A549 treated with Hydrocortisone at 1 μM for 4 hours (cell line): Measurements from ENCODE around the gene MCM3AP. TPM values are rescaled to one million over a fixed set of nuclear protein-coding genes. Genes with fewer than 3 reads are reported as not detected.

Experiments used
- total RNA-seq: library from RNA; stranded (reverse); fragments of 200-300 nt; extraction: Qiagen RNA extraction; gene quantifications from 5 replicates; pipeline ENCODE4 v1.2.3, GENCODE V29; 2022

The MCM3AP gene
- 33.5 to 41.8 TPM (median 40.5 TPM) in 5 replicates for total RNA-seq

DNA sequence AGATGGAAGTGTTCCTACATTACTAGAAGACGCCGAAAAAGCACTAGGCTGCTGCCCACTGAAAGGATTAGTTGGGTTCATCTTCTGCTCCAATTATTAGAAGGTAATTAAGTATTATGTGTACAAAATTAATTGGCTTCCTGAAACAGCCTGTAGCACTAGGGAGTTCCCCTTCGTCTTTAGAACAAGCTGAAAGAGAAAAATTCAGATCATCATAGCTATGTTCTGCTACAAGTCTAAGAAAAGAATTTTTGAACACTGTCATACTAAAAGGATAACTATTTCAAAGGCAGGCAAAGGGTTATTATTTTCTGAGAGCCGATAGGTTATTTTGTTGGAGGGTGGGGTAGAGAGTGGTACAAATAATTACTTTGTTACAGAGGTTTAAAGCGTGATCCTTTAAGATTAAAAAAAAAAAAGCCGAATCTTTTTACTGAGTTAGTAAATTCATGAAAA lies at the start of gene MCM3AP:
MCM3AP (minus strand) TSS at position 406 of the 456 bp plus-strand sequence; CDS start at position 81, 325 bp downstream.

DNA sequence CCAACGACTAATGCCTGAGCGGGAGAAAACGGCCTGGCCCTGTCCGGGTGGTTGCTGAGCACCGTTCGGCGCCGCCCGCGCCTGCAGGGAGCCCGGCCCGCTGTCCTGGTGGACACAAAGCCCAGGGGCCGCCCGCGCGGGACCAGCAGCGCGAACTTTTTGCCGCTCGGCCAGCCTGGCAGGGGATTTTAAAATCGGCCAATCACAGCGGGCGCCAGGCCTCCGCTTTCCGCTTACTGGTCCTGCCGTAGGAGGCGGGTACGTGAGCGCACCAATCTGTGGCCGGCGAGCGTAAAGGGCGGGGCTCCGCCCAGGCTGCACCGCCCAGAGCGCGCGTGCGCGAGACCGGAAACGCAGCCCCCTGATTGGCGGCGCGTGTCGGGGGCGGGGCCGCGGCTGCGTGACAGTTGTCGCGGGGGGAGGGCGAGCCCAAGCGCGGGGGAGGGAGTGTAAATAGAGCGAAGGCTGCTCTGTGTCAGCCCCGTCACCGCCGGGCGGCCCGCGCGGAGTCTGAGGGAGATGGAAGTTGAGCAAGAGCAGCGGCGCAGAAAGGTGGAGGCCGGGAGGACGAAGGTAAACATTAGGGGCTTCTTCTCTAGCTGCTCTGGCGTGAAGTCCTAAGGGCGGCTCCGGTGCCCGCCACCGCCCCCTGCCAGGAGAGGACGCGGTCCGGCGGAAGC lies 38.4 kb upstream of the MCM3AP start, which contains the start of the genes C21orf58 and PCNT:
C21orf58 (minus strand) TSS at position 161 of the 680 bp plus-strand sequence. CDS start 1,132 bp downstream, outside the sequence.
PCNT (plus strand) TSS at position 447 of the 680 bp plus-strand sequence; CDS start at position 520, 73 bp downstream.

DNA sequence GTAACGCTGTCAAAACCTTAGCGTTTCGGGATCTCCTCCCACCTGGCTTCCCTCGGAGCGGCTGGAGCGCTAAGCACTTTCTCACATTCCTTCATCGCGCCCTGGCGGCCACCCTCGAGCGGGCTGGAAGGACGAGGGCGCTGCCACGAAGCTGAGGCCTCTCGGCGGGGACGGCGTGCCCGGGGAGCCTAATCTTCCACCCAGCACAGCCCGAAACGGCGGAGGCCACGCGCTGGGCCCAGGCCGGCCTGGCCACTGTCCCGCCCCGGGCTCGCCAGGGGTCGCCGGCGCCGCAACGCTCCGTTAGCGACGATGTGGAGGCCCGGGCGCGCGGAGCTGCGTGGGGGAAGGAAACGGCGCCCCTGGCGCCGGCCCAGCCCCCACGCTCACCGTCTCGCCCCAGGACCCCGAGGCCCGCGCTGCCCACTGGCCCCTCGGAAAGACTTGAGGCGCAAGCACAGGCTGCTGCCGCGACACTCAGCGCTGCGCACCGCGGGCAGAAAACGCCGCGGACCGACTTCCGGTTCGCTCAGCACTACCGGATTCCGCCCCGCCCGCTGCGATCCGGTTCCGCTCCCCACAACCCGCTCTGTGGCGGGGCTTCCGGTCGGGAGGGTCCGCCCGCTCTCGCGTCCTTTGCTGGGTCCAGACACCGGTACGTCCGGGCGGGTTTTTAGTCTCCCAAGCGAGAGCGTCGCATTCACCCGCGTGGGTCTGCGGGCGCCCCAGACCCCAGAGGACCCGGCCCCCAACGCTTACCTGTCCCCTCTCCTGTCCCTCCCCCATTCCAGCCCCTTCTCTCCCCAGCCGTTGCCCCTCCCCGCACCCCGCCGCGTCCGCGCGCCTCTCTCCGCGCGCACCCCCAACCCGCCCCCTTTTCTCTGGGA lies 593 bp upstream of the MCM3AP start, which contains the start of gene YBEY:
YBEY (plus strand) TSS at position 582 of the 887 bp plus-strand sequence. CDS start 572 bp downstream, outside the sequence.

DNA sequence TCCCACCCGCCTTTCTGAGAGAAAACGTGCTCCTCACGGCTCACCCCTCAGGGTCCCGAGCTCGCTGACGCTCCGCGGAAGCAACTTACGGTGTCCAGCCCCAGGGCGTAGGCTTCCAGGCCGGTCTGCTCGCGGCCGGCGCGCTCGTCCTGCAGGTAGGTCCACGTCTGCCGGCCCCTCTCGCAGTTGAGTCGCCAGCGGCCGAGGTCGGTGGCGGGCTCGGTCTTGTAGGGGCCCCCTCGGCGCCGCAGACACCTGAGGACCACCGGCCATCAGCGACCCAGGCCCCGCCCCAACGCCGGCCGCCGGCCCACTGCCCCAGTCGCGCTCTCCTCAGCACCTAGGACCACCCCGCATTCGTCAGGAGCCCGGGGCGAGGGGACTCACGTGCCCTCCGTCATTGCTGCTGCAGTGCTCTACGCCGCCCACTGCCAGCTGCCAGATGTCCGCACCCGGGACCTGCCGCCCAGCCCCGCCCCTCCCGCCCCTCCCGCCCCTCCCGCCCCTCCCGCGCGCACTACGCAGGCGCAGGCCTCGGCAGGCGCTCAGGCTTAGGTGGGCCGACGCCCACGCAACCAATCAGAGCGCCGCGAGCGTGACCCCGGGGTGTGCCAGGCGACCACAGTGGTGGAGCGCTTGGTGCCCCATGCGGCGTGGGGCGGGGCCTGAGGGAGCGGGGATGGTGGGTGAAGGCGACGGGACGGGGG lies 56.9 kb downstream of the MCM3AP start, which contains the start of gene LSS:
LSS (minus strand) TSS at position 430 of the 707 bp plus-strand sequence; CDS start at position 401, 29 bp downstream.

Other genes starting within 250 kb of the MCM3AP start
- gene COL6A2, start 187.5 kb downstream of the MCM3AP start, total RNA-seq: 14.6 to 17.8 TPM (median 16.9 TPM) in 5 replicates
- gene FTCD, start 130.0 kb downstream of the MCM3AP start, total RNA-seq: 0.11 to 0.24 TPM (median 0.15 TPM) in 3 of 5 replicates, not detected in the others
- 0.29 to 0.54 TPM (median 0.38 TPM) in 5 replicates for gene SPATC1L, start 101.2 kb downstream of the MCM3AP start, total RNA-seq
- 14.7 to 17.7 TPM (median 15.0 TPM) in 5 replicates for gene LSS, start 56.8 kb downstream of the MCM3AP start, total RNA-seq
- gene YBEY, start 731 bp upstream of the MCM3AP start, total RNA-seq: 25.5 to 30.1 TPM (median 27.6 TPM) in 5 replicates
- gene C21orf58, start 38.3 kb upstream of the MCM3AP start, total RNA-seq: 4.1 to 5.5 TPM (median 4.6 TPM) in 5 replicates
- 13.5 to 15.7 TPM (median 15.4 TPM) in 5 replicates for gene PCNT, start 38.5 kb upstream of the MCM3AP start, total RNA-seq
- 10.0 to 12.8 TPM (median 12.6 TPM) in 5 replicates for gene DIP2A, start 173.3 kb upstream of the MCM3AP start, total RNA-seq